ENCODE measurements around the gene POLR2E.
"Not testable (repeated sequence)": the region's sequence is repeated elsewhere in the genome, so short reads cannot be mapped to it uniquely, and the experiment has no call there.

Gene POLR2E

DNA sequence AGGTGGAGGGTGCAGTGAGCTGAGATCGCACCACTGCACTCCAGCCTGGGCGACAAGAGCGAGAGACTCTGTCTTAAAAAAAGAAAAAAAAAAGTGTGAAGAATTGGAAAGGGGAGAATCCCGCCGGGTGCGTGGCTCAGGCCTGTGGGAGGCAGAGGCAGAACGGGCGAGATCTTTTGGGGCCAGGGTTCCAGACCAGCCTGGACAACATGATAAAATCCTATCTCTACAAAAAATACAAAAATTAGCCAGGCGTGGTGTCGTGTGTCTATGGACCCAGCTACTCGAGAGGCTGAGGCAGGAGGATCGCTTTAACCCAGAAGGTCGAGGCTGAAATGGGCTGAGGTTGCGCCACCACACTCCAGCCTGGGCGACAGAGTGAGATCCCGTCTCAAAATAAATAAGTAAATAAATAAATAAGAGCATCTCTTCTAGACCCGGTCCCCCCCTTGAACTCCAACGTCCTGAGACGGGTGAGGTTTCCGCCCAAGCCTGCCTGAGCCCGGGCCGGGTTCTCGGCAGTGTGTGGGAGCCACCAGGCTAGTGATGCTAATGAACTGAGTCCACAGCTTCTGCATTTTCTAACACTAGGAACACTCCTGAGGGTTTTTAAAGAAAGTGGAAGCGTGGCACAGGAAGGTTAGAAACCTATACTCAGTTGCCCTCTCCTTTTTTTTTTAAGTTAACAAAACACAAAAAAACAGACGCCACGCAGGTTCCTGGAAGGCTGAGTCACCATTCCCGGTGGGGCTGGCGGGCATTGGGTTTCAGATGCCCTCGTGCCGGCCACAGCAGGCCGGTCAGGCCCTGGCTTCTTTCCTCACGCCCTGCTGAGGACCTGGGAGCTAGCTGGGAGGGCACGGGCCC is 30.7 kb upstream of the POLR2E start:
- DNase-seq = no peak

DNA sequence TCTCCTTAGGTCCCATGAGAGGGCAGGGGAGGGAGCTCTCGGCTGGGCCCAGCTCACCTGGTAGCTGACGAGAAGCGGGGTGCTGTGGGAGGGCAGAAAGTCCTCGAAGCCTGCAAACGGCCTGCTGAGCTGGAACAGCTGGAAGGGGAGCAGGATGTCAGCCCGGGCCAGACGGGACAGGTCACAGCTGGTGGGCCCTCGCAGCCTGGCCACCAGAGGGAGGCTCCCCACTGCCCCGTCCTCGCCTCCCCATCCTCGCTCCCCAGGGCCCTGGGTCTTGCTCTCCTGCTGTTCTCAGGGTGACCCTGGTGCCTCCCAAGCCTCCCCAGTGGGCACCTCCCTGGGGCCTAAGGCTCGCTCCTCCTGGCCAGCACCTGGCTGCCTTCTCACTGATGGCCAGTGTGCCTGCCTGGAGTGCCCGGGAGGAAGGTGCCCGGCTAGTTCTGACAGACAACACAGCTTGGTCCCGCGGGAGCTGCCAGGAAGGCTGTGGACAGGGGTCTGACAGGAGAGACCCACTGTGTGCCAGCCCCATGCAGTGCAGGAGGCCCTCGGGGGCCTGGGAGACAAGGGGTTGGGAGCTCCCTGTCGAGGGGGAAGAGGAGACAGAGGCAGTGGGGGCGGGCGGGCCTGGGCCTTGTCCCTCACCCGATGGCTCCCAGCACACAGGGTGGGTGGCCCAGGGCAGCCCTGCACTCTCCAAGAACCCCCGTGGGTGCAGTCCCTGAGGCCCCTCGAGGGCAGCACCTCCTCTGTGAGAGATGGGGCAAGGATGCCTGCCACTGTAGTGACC is 28.9 kb upstream of the POLR2E start:
- DNase-seq = no peak

DNA sequence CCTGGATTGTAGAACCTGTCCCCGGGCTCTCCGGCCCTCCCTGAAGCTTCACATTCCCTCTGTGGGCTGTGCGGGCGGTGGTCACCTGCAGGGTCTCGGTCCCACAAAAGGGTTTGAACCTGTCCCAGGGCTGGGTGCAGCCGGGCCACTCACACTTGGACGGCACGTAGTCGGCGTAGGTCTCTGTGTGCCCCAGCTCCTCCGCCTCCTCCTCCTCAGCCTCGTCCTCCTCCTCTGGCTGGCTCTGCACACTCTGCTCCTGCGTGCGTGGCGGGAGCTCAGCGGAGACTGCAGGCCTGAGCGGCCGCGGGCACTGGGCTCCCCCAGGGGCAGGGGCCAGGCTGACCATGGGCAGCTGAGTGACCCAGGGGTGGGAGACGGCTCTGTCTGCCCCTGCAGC is 28.2 kb upstream of the POLR2E start:
- no peak for DNase-seq

DNA sequence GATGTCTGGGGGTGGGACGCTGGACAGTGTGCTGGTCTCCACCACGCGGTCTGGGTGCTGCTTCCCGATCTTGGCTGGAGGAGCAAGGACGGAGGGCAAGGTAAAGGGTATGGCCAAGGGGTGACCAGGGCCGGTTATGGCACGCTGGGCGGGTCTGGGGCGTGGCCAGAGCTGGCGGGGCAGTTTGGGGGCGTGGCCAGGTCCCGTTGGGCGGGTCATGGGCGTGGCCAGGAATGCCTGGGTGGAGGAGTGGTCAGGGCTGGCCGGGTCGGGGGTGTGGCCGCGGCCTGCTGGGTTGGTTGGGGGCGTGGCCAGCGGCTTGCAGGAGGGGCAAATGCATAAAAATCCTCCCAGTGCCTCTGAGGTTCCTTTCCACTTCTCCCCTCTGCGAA is 27.8 kb upstream of the POLR2E start:
- peak; percentile 87 to 89 for DNase-seq

DNA sequence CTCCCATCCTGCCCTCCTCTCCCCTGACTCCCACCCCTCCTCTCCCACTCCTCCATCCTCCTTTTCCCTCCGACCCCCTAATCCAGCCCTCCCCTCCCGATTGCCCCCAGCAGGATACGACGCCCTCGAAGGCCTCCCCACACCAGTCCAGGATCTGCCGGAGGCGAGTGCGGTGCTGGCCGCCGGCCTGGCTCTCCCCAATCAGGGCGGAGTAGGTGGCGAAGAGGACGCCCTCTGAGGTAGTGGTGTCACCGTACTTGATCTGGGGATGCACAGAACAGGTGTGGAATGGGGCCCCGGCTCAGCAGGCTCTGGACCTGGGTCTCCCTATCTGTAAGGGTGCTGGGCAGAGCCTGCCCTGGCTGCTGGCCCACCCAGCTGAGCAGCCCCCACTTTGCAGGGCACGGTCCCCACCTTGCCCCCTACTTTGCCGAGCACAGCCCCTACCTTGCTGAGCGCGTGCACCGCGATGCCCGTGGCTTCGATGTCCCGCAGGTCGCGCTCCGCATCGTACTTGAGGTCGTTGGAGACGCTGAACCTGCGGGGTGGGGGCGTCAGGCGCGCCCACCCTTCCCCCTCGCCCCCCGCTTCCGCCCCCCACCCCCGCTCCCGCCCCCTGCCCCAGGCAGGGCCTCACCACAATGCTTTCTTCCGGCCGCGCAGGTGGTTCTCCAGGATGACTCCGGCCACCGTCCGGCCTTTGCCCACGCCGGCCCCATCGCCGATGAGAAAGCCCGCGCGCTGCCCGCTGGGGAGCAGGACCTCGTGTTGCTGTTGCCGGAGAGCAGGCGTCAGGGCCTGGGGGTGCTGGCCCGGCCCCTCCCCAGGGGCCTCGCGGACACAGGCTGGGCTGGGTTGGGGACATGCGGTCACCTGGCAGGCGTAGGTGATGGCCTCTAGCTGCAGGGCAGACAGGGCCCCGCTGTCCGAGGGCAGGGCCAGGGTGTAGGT is 27.1 kb upstream of the POLR2E start:
- no peak for DNase-seq

DNA sequence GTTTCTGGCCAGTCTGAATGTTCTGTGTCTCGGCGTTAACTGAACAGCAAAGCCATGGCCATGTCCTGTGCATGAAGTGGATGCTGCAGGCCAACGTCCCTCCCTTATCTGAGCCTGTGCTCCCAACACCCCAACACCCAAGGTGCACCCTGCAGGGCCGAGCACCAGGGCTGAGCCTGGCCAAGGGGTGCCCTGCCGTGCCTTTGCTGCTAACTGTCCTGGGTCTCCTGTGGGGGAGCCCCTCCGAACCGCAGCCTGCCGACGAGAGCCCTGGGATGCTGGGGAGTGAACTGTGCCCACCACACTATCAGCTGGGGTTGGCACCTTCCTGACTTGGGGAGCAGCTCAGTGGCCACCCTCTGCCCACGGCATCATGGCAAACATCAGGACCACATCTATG is 26.2 kb upstream of the POLR2E start:
- no peak for DNase-seq

DNA sequence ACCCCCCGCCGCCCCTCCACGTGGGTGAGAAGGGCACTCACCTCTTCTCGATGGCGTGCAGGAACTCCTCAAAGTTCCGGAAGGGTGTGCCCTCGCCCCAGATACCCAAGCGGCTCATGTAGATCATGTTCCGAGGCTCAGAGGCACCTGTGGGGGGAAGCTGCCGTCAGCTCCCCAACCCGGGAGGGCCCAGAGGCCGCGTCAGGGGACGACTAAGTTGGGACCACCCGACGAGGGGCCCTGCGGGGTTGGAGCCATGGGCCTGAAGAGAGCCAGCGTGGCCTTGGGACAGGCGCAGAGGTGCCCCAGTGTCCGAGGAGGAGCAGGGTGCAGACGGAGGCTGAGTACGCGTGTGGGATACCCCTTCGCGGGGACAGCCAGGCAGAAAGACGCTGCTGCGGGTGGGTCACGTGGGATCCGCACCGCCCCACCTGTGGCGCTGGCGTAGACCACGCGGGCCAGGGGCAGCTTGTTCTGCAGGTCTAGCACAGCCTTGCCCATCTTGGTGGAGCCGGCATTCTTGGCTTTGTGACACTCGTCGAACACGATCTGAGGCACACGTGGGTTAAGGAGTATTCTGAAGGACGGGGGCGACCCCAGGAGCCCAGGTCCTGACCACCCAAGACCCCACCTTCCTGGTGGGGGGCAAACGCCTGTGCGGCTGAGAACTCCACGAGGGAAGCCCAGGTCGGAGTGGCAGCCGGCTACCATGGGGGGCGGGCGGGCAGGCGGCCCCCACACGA is 24.5 kb upstream of the POLR2E start:
- no peak for DNase-seq

DNA sequence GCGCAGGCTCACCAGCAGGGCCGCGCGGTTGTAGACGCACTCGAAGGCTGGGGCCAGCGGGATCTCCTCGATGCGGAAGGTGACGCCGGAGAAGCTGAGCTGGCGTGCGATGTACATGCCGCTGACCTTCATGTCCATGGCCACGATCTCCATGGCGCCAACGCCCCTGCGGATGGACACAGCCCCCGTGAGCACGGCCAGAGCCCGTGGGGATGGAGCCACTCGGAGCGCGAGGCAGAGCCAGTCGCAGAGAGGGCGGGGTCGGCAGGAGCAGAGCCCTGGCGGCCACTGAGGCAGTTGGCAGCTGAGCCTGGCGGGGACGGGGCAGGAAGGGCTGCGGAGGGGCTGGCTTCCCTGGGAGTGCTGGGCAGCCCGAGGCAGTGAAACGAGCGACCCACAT is 23.8 kb upstream of the POLR2E start:
- no peak for DNase-seq

DNA sequence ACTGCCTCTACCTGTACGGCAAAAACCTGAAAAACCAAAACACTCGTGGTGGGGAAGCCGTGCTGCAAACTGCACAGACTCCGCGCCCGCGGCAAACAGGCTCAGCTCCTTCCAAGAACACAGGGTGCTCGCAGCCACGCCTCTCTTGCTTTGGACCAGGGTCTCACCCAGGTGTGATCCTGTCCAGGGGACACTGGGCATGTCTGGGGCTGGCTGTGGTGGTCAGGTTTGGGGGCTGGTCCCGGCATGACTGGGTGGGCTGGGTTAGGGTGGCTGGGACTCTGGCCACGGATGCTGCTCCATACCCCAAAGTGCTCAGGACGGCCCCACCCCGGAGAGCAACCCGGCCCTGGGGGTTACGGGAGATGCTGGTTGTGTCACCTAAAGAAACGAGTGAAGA is 22.5 kb upstream of the POLR2E start:
- no peak for DNase-seq

DNA sequence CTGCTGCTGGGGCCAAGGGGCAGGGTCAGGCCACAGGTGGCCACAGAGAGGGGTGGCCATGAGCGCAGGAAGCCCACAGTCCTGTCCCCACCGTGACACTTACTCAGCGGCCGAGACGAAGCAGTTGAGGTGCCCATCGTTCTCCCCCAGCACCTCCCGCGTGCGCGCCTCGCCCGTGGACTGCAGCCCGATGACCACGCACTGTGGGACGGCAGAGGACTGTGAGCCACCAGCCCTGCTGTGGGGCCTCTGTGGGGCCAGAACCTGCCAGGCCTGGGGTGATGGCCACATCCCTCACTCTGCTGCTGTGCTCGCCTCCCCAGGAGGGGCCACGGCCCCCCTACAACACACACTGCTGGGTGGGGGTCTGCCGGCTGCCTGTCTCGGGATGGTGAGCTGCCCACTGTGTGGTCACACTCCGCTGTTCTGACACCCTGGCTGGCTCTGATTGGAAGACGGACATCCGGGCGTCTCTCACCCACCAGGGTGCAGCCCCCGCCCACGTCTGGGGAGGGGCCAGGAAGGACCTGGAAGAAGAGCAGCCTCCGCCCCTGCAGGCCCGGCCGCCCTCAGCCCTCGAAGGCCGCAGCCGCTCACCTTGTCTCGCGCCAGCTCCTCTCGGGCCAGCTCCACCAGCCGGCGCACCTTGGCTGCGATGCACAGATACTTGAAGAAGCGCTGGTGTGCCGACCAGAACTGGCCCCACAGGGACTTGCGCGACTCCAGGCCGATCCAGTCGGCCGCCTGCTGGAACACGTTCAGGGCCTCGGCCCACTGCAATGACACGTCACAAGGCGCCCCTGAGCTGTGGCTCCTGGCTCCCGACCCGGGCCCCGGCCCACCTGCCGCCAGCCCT is 21.8 kb upstream of the POLR2E start:
- DNase-seq = no peak

DNA sequence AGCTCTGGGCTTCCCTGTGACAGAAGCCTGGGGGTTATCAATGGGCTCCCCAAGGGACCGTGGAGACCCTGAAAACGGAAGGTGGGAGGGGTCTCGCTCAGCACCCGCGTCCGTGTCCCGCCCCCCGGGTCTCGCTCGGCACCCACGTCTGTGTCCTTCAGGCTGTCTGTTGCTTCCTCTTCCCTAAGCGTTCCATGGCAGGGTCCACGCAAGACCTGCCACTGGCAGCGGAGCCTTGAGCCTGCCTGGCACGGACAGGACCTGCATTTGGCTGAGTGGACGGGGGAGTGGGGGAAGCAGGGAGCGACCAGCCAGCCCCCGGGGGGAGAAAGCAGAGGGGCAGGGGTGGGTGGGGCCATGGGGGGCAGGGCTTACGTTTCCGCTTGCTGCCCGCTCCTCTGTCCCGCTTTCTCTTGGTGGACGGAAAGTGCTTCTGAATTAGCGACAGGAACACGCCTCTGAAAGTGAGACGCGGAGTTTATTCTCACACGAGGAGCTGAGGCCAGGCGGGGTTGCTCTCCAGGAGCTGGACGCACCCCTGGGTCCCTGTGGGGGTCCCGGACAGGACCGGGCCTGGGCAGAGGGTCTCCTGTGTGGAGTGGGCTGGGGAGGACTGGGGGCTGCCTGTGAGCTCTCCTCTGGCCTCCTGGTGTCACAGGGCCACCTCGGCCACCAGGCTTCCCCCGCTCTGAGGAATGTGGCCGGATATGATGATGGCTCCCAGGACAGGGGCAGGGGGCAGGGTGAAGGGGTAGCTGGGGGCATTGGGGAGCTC is 20.7 kb upstream of the POLR2E start:
- DNase-seq = no peak

DNA sequence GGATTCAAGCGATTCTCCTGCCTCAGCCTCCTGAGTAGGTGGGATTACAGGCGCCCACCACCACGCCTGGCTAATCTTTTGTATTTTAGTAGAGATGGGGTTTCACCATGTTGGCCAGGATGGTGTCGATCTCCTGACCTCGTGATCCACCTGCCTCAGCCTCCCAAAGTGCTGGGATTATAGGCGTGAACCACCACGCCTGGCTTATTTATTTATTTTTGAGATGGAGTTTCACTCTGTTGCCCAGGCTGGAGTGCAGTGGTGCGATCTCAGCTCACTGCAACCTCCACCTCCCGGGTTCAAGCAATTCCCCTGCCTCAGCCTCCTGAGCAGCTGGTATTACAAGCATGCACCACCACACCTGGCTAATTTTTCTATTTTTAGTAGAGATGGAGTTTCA is 19.6 kb upstream of the POLR2E start:
- not testable (repeated sequence) for DNase-seq

DNA sequence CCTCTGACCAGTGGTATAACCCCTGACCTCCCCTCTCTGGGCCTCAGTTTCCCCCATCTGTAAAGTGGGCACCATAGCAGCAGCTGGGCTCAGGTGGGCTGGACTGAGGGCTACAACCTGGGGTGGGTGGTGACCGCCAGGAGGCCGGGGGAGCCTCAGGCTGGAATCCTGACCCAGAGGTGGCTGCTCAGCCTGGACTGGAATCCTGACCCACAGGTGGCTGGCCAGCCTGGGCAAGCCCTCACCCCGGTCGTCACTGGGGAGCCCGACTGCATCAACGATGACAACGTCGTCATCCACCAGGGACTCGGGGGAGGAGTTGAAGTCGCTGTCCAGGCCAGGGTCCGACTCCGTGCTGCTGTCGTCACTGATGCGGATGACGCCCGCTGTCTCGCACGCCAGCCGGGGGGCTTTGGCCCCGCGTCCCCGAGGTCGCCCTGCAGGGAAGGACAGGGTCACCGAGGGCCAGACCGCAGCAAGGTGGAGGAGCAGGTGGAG is 18.9 kb upstream of the POLR2E start:
- no peak for DNase-seq

DNA sequence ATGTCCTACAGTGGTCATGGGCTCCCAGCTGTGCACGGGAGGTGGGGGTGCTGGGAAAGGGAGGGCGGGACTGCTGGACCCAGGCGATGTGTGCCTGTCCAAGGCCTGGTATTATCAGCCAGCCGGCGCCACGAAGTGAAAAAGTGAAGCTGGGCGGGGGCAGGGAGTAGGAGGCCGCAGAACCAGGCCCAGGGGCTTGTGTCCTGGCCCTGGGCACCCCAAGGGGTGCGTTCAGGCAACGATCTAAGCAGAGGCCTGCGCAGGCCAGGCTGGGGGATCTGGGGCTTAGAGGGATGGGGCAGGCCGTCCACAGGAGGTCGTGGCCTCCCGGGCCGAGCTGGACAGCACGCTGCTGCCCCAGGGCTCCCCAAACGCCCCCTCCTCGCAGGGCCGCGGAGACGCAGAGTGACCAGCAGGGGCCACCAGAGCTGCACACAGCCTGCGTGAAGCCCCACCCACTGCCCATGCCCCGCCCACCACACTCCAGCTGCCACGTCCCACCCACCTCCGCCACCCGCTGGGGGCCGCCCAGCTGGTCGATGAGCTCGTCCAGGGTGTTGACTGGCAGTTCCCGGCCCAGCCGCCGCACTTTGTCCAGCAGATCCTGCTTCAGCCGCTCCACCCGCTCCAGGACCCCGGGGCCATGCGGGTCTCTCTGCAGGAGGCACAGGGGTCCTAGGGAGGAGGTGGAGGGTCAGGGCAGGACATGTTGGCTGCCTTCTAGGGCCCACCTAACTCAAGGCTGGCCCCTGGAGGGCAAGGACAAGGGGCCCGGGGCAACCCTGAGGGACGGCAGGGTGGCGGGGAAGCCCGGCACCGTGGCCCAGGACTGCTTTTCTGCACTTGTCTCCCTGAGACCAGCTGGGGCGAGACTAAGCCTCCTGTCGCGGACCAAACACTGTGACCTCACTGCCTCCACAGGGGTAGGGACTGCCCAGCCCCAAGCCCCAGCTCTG is 18.1 kb upstream of the POLR2E start:
- peak; percentile 90 to 91 for DNase-seq

DNA sequence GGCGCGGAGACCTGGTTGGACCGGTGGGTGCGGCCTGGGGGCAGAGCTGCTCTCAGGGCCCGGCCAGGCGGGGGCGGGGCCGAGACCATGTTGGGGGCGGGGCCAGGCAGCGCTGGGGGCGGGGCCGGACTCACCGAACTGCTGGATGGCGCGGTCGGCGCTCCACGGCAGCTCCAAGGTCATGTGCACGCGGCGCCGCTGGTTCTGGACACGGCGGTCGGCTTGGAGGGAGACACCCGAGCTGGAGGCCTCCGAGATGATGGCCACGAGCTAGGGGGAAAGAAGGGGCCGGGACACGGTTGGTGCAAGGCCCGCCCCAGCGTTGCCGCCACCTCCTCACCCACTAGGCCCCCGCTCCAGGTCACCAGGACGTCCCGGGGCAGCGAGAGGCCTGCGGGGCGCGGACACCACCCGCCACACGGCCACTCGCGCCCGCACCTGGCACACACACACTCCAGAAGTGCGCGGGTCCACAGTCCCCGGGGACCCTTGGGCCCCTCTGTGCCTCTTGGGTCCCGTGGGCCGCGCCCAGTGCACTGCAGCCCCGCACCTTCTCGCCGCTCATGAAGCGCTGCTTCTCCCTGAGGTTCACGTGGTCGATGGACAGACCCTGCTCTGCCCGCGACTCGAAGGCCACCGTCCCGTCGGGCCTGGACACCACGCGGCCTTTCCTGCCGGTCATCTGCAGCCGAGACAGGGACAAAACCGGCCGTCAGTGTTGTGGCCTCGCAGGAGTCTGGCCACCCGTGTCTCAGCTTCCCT is 17.3 kb upstream of the POLR2E start:
- peak; percentile 51 to 53 for DNase-seq

DNA sequence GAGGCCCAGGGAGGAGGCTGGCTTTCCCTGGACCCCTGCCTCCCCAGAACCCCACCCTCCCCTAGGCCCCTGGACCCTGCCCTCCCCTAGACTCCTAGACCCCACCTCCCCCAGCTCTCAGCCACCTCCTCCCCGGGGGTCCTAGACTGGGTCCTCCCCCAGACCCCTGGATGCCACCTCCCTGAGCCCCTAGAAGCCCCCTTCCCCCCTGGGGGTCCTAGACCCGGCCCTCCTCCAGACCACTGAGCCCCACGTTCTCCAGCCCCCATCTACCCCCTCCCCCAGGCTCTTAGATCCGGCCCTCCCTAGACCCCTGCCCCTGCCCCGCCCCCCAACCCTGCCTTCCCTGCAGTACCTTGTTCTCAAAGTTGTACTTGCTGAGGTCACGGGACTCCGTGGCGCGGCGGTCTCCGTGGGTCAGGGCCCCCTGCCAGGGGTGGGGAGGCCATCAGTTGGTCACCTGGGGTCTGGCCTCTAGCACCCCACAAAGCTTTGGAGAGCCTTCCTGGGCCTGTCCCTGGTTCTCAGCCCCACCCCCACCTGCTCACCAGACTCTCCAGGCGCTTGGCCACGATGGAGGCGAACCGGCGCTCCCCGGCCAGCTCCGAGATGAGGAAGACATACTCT is 16.6 kb upstream of the POLR2E start:
- no peak for DNase-seq

DNA sequence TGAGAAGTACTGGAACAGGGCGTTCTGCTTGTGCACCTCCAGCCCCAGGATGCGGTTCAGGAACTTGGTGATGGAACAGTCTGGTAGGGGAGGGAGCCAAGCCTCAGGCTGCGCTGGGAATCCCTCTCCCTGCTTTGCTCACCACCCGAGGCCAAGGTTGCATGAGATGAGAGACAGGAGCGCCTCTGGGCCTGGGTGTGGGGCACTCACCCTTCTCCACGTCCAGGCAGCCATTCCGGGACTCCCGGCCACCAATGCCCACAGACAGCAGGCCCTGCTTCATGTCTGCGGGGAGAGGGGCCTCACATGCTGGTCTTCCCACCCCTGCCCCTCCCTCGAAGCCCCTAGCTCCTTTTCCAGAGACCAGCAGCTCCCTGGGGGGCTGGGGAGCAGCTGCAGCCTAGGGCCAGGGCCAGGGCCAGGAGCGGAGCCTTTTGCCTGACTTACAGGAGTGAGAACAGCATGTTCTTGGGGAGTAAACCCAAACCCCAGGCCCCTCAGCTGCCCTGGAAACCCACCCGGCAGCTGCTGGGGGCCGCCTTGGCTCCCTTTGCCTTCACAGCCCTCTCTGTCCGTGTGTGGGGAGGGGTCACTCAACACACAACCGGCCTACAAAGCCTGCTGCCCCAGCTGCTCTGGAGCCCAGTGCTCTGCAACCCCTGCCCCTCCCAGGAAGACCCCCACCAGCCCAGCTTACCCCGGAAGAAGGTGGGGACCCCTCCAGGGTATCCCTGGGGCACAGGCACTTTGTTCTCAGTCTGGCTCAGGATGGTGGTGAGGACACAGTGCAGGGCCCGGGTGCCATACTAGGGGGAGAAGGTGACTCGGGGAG is 15.8 kb upstream of the POLR2E start:
- no peak for DNase-seq
